Activated CD4-positive, alpha-beta T cell treated with anti-CD3 and anti-CD28 coated beads, Interleukin-2, Interleukin-6, amounts not matched to agents 100 ng/mL and 50 ng/mL, durations not matched to agents 16 hours and 8 hours (primary cell): ENCODE measurements around the gene TREX2.

ENCODE experiments used
- DNase-seq: peaks from one replicate; pipeline ENCODE4 v3.0.0-alpha.2; 2020

TREX2 gene

DNA sequence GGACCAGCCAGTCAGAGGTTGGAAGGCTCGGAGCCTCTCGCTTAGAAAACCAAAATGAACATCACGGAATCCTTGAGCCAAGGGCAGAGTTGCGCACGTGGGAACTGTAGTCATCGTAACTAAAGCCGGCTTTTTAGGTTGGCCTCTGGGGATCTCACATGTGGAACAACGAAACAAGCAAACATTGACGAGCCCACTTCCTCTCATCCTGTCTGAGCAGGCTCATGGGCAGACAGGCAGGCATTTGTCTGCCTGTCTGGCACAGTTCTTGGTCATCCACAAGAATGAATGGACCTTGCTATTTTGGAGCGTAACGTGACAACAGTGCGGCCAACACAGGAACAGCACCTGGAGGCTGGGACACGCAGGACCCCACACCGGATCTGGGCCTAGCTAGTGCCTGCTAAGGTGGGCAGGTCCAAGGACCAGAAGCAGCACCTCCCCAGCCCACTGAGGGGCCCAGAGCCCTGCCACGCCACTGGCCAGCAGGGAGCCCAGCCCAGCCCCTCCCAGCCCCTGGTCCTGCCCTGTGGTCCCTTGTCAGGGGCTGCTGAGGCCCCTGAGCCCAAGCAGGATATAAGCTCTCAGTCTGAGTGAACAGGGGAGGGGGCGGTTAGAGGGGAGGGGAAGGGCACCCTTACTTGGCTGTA is 9.2 kb upstream of the TREX2 start:
- no peak for DNase-seq

DNA sequence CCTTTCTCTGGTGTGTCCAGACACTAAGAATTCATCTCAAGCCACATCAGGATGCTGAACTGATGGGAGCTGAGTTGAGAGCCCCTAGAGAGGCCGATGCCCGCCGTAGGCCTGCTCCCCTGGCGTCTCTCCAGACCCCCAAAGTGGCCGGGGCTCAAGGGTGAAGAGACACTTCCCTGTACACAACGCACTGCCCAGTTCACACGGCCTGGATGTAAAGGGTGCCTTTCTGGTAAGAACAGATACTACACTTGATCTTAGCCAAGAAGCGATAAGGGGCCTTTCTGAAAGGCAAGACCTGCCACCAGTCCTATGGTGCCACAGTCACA is 5.1 kb upstream of the TREX2 start:
- no peak for DNase-seq

DNA sequence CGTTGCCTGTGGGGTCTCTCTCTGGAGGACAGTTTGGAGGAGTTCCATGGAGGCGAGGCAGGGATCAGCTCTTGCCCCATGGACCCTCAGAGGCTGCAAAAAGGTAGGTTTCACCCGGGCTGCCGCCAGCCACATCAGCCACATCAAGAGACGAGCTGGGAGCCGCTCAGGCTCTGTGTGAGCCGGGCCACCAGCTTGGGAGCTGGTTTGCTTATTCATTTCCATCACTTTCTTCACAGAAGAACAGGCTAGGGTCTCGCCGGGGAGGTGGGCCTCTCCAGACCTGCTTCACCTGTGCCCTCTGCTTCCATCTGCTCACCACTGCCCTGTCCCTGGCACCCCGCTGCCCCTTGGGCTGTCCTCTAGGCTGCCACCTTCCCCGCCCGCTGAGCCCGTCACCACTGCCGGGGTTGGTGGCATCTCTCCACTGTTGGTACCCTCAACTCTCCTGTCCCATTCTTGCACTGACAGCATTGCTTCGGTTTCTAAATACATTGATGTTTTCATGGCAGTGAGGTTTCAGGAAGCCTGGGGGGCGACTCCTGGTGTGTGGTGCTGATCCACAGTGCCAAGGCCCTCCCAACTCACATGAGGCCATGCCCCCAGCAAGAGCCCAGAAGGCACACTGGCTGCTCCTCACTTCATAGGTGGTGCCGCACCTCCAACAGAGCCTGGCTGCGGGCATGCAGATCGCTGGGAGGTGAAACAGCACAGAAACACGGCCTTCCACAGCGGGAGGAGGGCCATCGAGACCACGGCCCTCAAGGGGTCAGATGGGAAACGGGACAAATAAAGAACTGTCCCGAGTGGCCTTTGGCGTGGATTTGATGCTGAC is 4.5 kb upstream of the TREX2 start:
- DNase-seq = no peak

DNA sequence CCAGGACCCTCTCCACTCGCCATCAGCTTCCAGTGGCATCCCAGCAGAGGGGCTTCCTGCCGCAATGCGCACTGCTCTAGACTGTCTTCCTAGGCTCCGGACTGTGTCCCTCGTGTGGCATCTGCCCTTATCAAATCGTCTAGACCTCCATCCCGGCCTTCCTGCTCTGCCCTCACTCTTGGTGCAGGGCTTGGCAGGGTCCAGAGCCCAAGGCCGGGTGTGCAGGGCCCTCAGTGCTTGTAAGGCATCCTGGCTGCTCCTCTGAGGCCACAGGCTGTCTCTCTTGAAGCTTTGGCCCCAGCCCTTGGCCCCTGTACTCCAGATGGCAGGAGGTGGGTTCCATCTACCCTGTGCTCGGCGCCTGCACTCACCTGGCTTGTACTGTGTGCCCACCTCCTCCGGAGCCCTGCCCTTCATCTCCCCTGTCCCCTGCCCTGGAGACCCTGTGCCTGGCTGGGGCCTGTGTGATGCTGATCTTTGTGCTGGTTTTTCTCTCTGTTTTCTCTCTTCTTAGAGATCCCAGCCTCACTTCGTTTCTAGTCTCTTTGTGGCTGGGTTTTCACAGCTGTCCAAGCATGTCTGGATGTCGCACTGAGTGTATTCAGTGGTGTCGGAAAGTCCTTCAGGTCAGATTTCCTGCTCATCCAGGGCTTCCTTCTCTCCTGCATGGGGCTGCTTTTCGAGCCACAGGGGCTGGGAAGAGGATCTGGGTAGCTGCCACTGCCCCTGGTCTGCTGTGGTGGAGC is 3.7 kb upstream of the TREX2 start:
- DNase-seq = no peak

DNA sequence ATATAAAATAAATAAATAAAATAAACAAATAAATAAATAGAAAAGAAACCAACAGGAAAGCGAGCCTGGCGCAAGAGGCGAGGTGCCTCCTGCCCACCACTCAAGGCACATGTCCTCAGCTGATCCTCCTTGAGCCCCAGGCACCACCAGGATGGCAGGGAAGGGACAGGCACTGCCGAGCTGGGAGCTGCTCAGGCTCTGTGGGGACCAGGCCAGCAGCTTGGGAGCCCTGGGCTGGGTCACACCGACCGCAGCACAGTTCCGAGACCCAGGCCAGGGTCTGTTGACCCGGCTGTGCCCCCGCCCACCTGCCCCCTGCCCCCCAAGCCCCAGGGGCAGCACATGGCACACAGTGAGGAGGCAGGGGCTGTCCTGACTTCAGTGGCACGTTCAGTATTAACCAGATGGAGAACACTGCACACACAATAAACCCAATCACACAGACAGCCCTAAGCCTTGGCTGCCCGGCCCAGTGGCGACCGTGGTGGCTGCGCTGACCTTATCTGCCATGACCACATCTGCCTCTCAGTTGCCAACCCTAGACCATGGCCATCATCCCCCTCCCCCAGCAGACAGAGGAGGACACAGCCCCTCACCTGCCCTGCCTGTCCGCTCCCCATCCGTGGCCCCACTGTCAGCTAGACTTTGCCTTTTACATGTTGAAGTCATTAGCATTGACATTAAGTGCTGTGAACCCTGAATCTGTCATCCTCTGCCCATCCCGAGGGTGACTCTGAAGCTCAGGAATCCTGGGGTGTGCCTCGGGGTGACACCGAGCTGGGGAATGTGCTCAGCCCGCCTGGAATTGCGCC is 2.9 kb upstream of the TREX2 start:
- no peak for DNase-seq

DNA sequence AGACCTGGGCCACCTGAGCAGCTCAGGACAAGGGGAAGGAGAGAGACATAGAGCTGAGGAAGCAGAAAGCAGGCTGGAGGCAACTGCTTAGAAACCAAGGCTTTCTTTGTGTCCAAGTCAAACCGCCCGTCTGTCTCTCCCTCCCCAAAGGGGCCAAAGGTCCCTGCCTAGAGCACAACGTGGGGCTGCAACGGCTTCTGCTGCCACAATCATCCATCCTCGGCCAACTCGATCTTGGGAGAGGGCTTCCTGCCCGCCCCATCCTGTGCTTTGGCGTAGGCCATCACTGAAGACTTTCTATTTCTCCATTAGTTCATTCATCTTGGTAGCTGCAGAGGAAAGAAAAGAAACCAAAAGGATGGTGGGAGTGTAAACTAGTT is 1.7 kb upstream of the TREX2 start:
- DNase-seq = no peak

DNA sequence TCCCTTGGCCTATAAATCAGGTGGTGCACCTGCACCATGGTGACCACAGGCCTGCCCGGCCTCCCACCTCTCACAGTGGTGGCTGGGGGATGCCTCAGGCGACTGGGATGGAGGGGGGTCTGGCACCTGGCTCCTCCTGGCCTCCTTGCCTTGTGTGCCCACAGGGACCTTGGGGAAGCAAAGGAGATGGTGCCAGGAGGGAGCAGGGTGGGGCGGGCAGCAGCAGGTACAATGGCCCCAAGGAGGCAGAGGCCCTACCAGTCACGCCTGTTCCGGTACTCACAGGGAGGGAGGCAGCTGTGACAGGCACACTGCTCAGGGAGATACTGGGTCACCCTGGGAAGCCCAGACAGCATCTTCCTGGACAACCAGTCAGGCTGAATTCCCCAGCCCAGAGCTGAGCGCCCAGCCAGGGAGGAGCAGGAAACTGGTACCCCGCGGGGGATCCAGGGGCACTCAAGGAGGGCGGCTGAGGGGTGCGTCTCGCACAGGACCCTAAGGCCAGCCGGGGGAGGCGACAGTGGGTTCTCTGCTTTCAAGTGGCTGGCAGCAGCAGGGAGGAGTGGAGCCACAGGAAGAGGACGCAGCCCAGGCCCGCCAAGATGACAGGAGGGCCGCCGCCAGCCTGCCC is 1.2 kb upstream of the TREX2 start:
- no peak for DNase-seq

DNA sequence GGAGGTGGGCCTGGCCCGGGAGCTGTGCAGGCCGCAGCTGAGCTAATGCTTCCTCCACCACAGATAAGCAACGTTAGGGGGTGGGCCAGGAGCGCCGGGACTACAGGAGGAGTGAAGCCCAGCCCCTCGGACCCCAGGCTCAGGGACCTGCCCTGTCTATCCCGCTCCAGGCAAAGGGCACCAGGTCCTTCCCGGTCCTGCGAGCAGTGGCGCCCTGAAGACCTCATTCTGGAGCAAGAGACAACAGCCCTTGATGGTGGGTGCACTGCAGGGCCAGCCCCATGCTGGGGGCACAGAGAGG is 730 bp upstream of the TREX2 start:
- no peak for DNase-seq

DNA sequence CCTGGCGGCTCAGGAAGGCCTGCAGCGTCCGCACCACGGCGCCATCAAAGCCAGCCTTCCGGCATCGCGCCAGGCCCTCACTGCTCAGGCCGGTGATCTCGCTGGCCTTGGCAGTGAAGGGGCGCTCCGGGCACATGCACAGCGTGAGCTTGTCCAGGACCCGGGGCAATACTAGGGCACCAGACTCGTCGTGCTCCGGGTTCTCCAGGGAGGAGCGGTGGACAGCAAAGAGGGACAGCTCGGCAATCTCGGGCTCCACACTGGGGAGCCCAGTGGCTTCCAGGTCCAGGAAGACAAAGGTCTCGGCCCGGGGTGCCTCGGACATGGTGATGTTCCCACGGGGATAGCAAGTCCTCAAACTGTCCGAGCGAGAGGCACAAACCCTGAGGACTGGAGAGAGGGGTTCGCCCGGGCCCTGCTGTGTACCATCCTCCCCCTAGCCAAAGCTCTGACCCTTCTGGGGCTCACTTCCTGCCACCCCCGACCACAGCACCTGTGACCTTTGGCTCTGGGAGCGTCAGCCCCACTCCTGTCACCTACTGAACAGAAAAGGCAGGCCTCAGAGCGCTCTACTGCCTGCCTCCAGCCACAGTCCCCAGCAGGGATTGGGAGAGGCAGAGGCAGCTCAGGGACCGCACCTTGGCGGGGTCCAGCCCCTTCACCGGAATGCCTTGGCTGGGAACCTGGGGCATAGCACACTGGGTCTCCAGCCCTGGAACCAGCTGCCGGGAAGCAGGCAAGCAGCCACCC is 575 bp downstream of the TREX2 start:
- DNase-seq = no peak

DNA sequence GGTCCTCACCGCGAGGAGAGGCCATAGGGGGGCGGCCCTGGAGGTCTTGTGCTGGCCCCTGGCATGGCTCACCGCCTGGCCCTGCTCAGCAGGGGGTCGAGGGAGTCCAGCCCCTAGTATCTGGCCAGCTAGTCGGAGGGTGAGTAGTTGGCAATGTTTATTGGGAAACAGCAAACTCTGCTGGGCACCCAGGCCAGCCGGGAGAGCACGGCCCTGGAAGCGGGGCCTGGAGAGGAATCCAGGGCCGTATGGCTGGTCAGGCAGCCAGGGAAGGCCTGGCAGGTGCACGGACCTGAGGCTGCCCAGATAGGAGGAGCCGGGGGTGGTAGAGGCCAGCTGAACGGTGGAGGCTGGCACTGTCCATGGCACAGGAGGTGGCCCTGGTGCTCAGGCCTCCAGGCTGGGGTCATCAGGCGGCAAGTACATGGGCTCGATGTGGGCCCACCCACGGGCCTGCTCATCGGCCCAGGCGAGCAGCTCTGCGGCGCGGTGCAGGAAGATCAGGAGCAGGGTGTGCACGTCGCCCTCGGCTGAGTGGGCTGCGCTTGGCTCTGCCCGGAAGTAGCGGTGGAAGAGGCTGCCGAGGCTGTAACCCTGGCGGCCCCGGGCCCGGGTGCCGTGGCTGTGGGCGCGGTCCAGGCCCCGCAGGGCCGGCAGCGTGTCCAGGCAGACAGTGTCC is 1.4 kb downstream of the TREX2 start:
- DNase-seq = no peak

DNA sequence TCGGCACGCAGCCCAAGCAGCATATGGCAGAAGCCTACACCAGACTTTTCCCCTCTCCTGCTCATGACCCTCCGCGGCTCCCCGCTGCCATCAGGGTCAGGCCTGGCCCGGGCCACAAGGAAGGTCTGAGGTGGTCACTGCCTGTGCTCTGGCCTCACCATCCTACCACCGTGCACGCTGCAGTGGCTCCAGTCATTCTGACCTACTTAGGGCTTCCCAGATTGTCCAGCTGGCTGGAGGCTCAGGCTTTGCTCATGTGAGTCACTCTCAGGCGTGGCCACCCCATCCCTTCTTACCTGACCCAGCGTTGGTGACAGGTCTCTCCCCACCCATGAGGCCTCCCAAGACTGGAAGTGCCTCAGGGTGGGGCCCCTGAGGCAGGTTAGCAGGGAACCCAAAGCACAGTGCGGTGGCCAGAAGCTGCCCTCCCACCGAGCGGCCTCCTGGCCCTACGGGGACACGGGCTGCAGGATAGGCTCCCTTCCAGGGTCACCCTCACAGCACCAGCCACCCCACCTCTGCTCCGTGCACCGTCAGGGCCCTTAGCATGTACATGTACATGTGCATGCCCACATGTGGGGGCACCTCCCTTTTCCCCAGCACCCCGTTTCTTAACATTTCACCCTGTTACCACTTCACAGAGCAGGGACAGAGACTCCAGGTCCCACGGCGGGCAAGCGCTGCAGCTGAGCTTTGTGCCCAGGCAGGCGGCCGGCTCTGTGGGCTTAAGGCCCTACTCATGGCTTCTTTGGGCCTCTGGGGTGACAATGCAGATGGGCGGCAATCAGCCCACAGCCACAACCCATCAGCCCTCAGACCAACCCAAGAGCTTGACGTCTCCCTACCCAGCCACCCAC is 2.2 kb downstream of the TREX2 start:
- no peak for DNase-seq

DNA sequence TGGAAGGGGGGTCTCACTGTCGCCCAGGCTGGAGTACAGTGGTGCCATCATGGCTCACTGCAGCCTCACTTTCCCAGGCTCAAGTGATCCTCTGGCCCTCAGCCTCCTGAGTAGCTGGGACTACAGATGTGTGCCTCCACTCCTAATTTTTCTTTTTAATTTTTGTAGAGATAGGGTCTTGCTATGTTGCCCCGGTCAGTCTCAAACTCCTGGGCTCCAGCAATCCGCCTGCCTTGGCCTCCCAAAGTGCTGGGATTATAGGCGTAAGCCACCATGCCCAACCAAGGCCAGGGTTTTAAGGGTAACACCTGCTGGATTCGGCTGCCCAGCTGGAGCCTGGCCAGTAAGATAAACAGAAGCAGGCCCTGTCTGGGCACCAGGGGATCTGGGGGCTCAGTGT is 3.4 kb downstream of the TREX2 start:
- DNase-seq = no peak

DNA sequence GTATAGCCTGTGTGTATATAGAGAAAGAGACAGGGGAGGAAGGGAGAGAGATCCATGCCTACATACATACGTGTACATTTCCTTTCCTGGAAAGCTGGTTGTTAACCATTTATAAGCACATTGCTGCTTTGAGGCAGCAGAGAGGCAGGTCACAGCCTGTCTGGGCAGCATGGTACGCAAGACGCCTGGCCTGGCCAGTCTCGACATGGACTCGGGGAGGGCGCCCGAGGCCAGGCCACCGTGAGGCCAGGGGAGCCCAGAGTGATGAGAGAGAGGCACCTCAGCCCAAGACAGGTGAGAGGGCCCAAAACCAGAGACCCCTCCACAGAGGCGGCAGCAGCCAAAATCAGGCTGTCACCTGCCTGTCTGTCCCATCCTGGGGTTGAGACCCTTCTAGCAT is 3.9 kb downstream of the TREX2 start:
- DNase-seq = no peak

DNA sequence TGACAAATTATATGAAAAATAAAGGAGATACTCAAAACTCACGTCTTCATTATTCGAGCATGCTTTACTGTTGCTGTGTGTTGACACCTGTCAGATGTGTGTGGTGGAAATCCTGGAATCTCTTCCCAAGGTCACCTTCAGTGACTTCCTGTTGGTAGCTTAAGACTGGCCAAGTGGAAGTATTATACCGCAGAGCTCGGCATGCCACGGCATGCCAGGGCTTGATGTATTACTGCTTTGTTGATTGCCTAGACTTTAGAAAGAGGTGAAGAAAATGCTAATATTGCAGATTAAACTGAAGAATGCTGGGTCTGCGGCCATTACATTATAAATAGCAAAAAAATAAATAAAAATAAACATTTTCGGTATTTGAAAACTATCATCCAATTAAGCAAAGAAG is 4.6 kb downstream of the TREX2 start:
- DNase-seq = no peak

DNA sequence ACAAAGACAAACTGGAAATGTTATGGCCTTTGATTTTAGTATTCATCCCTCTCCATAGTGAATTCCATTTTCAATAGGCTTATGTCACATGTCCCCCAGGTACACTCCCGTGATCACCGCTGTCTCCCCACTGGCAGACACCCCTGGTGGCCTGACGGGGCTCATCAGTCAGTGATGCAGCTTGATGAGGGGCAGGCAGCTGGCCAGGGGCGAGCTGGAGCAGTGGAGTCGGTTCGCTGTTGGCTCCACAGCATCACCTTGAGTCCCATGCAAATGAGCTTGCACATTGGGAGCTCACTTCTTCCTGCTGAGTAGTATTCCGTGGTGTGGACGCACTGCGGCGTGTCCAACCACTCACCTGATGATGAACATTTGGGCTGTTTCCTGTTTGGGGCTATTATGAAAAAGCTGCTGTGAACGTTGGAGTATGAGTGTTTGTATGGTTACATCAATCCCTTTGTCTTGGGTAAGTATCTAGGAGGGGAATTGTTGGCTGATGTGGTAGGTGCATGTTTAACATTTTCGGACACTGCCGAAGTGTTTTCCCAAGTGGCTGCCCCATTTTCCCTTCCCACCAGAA is 5.2 kb downstream of the TREX2 start:
- DNase-seq = no peak

DNA sequence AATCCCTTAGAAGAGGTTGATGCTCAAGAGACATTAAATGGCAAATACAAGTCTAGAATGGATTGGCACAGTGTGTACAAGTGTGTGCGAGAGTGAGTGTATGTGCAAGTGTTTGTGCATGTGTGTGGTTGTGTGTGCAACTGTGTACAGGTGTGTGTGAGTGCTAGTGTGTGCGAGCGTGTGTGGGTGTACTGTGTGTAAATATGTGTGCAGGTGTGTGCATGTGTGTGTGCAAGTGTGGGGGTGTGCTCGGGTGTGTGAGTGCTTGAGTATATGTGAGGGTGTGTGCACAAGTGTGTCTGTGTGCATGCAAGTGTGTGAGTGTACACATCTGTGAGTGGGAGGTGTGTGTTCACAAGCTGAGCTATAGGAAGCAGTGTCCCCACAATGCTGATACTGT is 5.9 kb downstream of the TREX2 start:
- no peak for DNase-seq

DNA sequence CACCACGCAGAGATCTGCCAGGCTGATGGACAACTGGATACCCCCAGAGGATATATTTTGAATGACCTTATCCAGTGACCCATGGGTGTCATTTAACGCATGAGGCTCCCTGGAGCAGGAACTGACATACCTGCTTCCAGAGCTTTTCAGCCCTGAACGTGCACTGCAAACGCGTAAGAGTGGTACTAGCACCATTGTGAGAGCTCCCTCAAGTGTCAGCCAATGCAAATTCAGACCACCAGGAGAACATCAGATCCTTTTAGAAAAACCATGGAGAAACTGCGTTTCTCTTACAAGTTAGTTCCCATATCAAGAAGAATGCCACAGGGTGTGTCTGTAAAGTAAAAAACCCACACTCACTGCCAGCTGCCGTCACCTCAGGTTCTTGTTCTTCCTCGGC is 7.3 kb downstream of the TREX2 start:
- DNase-seq = no peak

DNA sequence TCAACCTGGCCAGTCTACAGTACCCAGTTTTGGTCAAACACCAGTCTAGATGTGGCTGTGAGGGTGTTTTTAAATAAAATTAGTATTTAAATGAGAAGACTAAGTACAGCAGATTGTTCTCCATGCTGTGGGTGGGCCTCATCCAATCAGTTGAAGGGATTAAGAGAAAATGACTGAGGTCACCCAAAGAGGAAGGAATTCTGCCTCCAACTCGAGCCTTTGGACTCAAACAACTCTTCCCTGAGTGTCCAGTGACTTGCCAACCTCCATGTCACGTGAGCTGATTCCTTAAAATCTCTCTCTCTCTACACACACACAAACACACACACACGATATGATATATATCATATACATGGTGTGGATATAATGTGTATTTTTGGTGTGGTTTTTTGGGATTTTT is 10.0 kb downstream of the TREX2 start:
- DNase-seq = no peak

DNA sequence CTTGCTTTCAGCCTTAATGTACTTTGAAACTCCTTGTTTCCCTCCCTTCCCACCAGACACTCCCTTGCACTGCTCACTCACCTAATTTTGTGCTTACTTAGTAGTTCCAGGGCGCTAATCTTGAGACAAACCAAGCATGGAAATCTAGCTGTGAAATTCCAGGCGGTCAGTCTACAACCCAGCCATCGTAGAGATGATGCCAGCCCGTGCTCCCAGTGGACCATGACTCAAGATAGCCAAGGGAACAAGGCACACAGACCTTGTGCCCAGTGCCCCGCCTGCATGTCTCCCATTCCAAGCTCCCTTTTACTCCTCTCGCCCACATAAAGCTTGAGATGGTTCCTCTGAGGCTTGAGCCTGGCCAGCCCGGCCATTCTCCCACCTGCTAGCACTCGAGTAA is 11.1 kb downstream of the TREX2 start:
- no peak for DNase-seq

DNA sequence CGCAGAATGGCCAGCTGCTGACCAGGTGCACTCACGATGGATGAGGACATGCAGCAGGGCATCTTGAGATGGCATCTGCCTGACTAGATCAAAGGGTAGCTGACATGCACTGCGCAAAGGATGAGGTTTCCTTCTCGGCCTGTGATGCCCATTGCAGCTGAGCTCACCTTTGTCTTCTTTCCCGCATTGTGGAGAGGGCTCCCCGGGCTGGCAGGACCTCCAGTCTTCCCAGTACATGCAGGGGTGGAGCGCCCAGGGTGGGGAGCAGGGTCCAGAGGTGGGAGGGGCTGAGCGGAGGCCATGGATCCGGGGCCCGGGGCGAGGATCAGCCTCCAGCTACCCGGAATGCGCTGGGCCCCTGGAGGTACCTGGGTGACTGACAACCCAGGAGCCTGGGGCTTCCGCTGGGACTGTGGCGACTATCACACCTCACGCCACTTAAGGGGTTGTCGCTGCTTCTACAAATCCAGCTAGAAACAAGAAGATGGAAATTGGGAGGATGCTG is 12.0 kb downstream of the TREX2 start:
- DNase-seq = no peak
